ENCODE data around the gene PLEKHA5.
"Not testable (repeated sequence)": the region's sequence is repeated elsewhere in the genome, so short reads cannot be mapped to it uniquely, and the experiment has no call there.

The PLEKHA5 gene

GRCh38 chr12:19166956-19167355, 37.4 kb downstream of the PLEKHA5 start:
- Histone ChIP-seq H3K4me1 (ENCODE audit: control insufficient read depth, insufficient read depth, low read length) (peaks cover 33% of the 10 kb centered on the region), H3K9me3 (ENCODE audit: control insufficient read depth, insufficient read depth, low read depth, low read length) (no peaks in the 10 kb centered on the region), H3K36me3 (ENCODE audit: control insufficient read depth, insufficient read depth, low read length) (peaks cover 3% of the 10 kb centered on the region; the same call in 1 of the 2 replicates), H3K27me3 (ENCODE audit: control insufficient read depth, insufficient read depth, low read length) (no peaks in the 10 kb centered on the region), H3K9ac (ENCODE audit: low read length) (no peak overlapping the region), H3K4me3 (ENCODE audit: low read depth, low read length) (no peak overlapping the region), H3K27ac (ENCODE audit: low read depth, low read length) (no peak overlapping the region)

GRCh38 chr12:19167708-19168107, 38.2 kb downstream of the PLEKHA5 start:
- Histone ChIP-seq H3K9me3 (ENCODE audit: control insufficient read depth, insufficient read depth, low read depth, low read length) (no peaks in the 10 kb centered on the region), H3K9ac (ENCODE audit: low read length) (no peak overlapping the region), H3K27ac (ENCODE audit: low read depth, low read length) (no peak overlapping the region), H3K27me3 (ENCODE audit: control insufficient read depth, insufficient read depth, low read length) (no peaks in the 10 kb centered on the region), H3K36me3 (ENCODE audit: control insufficient read depth, insufficient read depth, low read length) (peaks cover 5% of the 10 kb centered on the region; the same call in 1 of the 2 replicates), H3K4me3 (ENCODE audit: low read depth, low read length) (no peak overlapping the region), H3K4me1 (ENCODE audit: control insufficient read depth, insufficient read depth, low read length) (peaks cover 33% of the 10 kb centered on the region)

DNA sequence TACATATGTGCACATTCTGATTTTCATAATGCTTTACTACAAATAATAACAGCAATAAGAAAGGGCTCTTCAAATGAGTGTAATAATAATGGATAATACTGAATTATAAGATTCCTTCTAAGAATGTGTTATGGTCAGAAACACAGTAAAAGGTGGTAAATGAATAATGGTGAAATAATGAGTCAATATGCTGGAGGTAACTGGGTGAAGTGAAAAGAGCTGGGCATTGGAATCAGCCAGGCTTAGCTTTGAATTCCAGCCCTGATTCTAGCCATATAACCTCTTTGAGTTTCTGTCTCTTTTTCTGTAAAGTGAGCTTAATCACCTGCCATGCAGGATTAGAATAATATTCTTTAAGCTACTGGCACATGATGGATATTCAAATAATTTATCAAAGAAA, 39.1 kb downstream of the PLEKHA5 start:
- no peak overlapping the region for H3K4me3 ChIP-seq (ENCODE audit: low read depth, low read length)
- H3K9ac ChIP-seq (ENCODE audit: low read length): no peak overlapping the region
- H3K4me1 ChIP-seq (ENCODE audit: control insufficient read depth, insufficient read depth, low read length): peaks cover 33% of the 10 kb centered on the region
- no peak overlapping the region for H3K27ac ChIP-seq (ENCODE audit: low read depth, low read length)
- no peaks in the 10 kb centered on the region for H3K9me3 ChIP-seq (ENCODE audit: control insufficient read depth, insufficient read depth, low read depth, low read length)
- H3K27me3 ChIP-seq (ENCODE audit: control insufficient read depth, insufficient read depth, low read length): no peaks in the 10 kb centered on the region
- H3K36me3 ChIP-seq (ENCODE audit: control insufficient read depth, insufficient read depth, low read length): peaks cover 6% of the 10 kb centered on the region; the same call in 1 of the 2 replicates

DNA sequence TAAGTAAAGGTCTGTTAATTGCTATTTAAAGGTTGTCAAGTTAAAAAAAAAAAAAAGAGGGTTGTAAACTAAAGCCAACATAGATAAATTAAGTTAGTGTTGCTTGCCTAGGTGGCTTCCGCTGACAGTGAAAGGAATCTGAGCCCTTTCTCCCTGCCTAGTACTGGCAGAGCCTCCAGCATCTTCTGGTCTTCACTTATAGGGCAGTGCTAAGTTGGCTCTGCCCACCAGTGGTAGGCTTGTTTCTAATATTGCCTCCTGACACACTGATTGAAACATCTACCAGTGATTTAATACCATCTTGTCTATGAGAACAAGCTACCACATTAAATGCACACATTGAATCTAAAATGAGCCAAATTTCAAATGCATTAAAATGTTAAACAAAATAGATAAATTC, 39.7 kb downstream of the PLEKHA5 start:
- Histone ChIP-seq H3K36me3 (ENCODE audit: control insufficient read depth, insufficient read depth, low read length) (peaks cover 6% of the 10 kb centered on the region; the same call in 1 of the 2 replicates), H3K4me1 (ENCODE audit: control insufficient read depth, insufficient read depth, low read length) (peaks cover 33% of the 10 kb centered on the region), H3K9me3 (ENCODE audit: control insufficient read depth, insufficient read depth, low read depth, low read length) (no peaks in the 10 kb centered on the region), H3K9ac (ENCODE audit: low read length) (no peak overlapping the region), H3K27ac (ENCODE audit: low read depth, low read length) (no peak overlapping the region), H3K27me3 (ENCODE audit: control insufficient read depth, insufficient read depth, low read length) (no peaks in the 10 kb centered on the region), H3K4me3 (ENCODE audit: low read depth, low read length) (no peak overlapping the region)

- not testable (repeated sequence) for H3K27me3 ChIP-seq (ENCODE audit: control insufficient read depth, insufficient read depth, low read length); H3K9ac ChIP-seq (ENCODE audit: low read length); H3K36me3 ChIP-seq (ENCODE audit: control insufficient read depth, insufficient read depth, low read length); H3K4me3 ChIP-seq (ENCODE audit: low read depth, low read length); H3K9me3 ChIP-seq (ENCODE audit: control insufficient read depth, insufficient read depth, low read depth, low read length); H3K27ac ChIP-seq (ENCODE audit: low read depth, low read length)
- peaks cover 24% of the 10 kb centered on the region for H3K4me1 ChIP-seq (ENCODE audit: control insufficient read depth, insufficient read depth, low read length)
These were observed 40.8 kb downstream of the PLEKHA5 start for GRCh38 chr12:19170286-19170685.

DNA sequence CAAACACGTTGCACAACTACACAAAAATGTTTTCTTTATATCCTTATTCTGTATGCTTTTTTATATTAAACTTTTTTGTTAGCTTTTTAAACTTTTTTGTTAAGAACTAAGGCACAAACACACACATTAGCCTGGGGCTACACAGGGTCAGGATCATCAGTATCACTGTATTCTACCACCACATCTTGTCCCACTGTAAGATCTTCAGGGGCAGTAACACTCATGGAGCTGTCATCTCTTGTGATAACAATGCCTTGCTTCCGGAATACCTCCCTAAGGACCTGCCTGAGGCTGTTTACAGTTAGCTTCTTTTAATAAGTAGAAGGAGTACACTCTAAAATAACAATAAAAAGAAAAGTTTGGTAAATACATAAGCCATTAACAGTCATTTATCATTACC, 42.2 kb downstream of the PLEKHA5 start:
- no peak overlapping the region for H3K9ac ChIP-seq (ENCODE audit: low read length)
- no peak overlapping the region for H3K4me3 ChIP-seq (ENCODE audit: low read depth, low read length)
- H3K9me3 ChIP-seq (ENCODE audit: control insufficient read depth, insufficient read depth, low read depth, low read length): no peaks in the 10 kb centered on the region
- H3K27me3 ChIP-seq (ENCODE audit: control insufficient read depth, insufficient read depth, low read length): no peaks in the 10 kb centered on the region
- H3K27ac ChIP-seq (ENCODE audit: low read depth, low read length): no peak overlapping the region
- H3K36me3 ChIP-seq (ENCODE audit: control insufficient read depth, insufficient read depth, low read length): peaks cover 11% of the 10 kb centered on the region
- H3K4me1 ChIP-seq (ENCODE audit: control insufficient read depth, insufficient read depth, low read length): peaks cover 10% of the 10 kb centered on the region

GRCh38 chr12:19177754-19178153, 48.2 kb downstream of the PLEKHA5 start:
- no peak overlapping the region for H3K4me3 ChIP-seq (ENCODE audit: low read depth, low read length)
- peaks cover 21% of the 10 kb centered on the region for H3K36me3 ChIP-seq (ENCODE audit: control insufficient read depth, insufficient read depth, low read length)
- H3K27me3 ChIP-seq (ENCODE audit: control insufficient read depth, insufficient read depth, low read length): no peaks in the 10 kb centered on the region
- H3K9ac ChIP-seq (ENCODE audit: low read length): no peak overlapping the region
- H3K9me3 ChIP-seq (ENCODE audit: control insufficient read depth, insufficient read depth, low read depth, low read length): no peaks in the 10 kb centered on the region
- H3K27ac ChIP-seq (ENCODE audit: low read depth, low read length): no peak overlapping the region
- H3K4me1 ChIP-seq (ENCODE audit: control insufficient read depth, insufficient read depth, low read length): 0 out of 2 replicates have a peak, but pooled peaks cover 4% of the 10 kb centered on the region

DNA sequence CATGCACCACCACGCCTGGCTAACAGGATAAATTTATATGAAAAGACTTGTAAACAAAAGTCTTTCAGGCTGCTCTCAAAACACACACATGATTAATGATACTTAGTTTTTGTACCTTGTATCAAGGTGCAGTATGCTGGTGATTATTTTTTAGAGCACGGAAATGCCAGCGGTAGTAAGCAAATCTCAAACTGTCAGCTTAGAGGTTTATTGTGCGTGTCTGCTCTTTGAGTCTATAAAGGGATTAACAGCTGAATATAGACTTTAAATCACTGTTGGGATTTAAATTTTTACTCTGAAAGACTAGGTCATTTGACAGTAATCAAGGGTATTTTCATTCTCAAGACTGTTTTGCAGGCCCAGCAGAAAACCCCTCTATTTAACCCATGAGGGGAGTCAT, 50.5 kb downstream of the PLEKHA5 start:
- H3K36me3 ChIP-seq (ENCODE audit: control insufficient read depth, insufficient read depth, low read length): peaks cover 20% of the 10 kb centered on the region
- no peak overlapping the region for H3K9ac ChIP-seq (ENCODE audit: low read length)
- H3K4me3 ChIP-seq (ENCODE audit: low read depth, low read length): no peak overlapping the region
- H3K4me1 ChIP-seq (ENCODE audit: control insufficient read depth, insufficient read depth, low read length): peaks cover 15% of the 10 kb centered on the region
- no peaks in the 10 kb centered on the region for H3K9me3 ChIP-seq (ENCODE audit: control insufficient read depth, insufficient read depth, low read depth, low read length)
- H3K27ac ChIP-seq (ENCODE audit: low read depth, low read length): no peak overlapping the region; the same call in 1 of the 2 replicates
- H3K27me3 ChIP-seq (ENCODE audit: control insufficient read depth, insufficient read depth, low read length): no peaks in the 10 kb centered on the region

- Histone ChIP-seq H3K4me1 (ENCODE audit: control insufficient read depth, insufficient read depth, low read length) (peaks cover 33% of the 10 kb centered on the region), H3K36me3 (ENCODE audit: control insufficient read depth, insufficient read depth, low read length) (peaks cover 11% of the 10 kb centered on the region; the same call in 1 of the 2 replicates), H3K9me3 (ENCODE audit: control insufficient read depth, insufficient read depth, low read depth, low read length) (no peaks in the 10 kb centered on the region), H3K27ac (ENCODE audit: low read depth, low read length) (0 out of 2 replicates have a peak overlapping the region, but pooled peaks have one; percentile 13), H3K27me3 (ENCODE audit: control insufficient read depth, insufficient read depth, low read length) (no peaks in the 10 kb centered on the region), H3K4me3 (ENCODE audit: low read depth, low read length) (no peak overlapping the region), H3K9ac (ENCODE audit: low read length) (no peak overlapping the region)
These were observed 52.3 kb downstream of the PLEKHA5 start for GRCh38 chr12:19181666-19182426.

DNA sequence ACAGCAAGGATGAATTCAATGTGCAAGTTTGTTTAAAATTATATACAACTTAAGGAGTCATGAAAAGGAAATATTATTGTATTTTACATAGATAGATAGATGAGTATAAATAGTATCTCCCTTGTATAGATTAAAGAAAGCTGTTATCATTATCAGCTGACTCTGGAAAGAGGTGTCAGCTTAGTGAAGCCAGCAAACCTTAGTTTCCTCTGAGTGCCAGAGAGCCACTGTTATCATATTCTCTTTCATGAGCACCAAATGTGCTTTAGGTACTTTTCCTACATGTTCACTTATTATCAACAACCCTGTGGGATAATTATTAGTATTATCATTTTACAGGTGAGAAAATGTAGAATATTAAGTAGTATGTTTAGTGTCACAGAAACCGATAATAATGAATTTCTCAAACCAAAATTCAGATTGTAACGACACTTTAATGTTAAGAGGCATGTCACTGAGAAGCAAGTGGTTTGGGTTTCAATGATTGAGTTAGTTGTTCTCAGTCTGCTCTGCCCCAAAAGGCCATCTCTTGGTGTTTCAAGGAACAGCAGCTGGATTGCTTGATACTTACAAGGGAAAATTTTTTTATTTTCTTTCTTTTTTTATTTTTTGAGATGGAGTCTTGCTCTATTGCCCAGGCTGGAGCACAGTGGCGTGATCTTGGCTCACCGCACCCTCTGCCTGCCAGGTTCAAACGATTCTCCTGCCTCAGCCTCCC, 53.7 kb downstream of the PLEKHA5 start:
- no peaks in the 10 kb centered on the region for H3K9me3 ChIP-seq (ENCODE audit: control insufficient read depth, insufficient read depth, low read depth, low read length)
- peaks cover 7% of the 10 kb centered on the region; the same call in 1 of the 2 replicates for H3K36me3 ChIP-seq (ENCODE audit: control insufficient read depth, insufficient read depth, low read length)
- H3K27ac ChIP-seq (ENCODE audit: low read depth, low read length): 0 out of 2 replicates have a peak overlapping the region, but pooled peaks have one; percentile 13
- no peak overlapping the region for H3K9ac ChIP-seq (ENCODE audit: low read length)
- peaks cover 41% of the 10 kb centered on the region for H3K4me1 ChIP-seq (ENCODE audit: control insufficient read depth, insufficient read depth, low read length)
- no peaks in the 10 kb centered on the region for H3K27me3 ChIP-seq (ENCODE audit: control insufficient read depth, insufficient read depth, low read length)
- no peak overlapping the region for H3K4me3 ChIP-seq (ENCODE audit: low read depth, low read length)
